Measurements from ENCODE around the gene IL22. TPM values are rescaled to one million over a fixed set of nuclear protein-coding genes. Genes with fewer than 3 reads are reported as not detected.

The IL22 gene
- polyA plus RNA-seq, 1 donor (not counting 4 experiments of a cell fraction or from before 2014, with no cell fraction given): not detected

GRCh38 chr12:68198507-68199086 is 54.8 kb downstream of the IL22 start:
- peaks cover 22% of the 10 kb centered on the region for H3K27me3 ChIP-seq (ENCODE audit: control insufficient read depth, extremely low read depth, insufficient read depth, low read length)
- no peaks in the 10 kb centered on the region for H3K4me1 ChIP-seq (ENCODE audit: control insufficient read depth, extremely low read depth, insufficient read depth, low read length)
- no peak overlapping the region for H2AFZ ChIP-seq (ENCODE audit: control insufficient read depth, low read length)
- dilution Hi-C loops (cut with MboI; ENCODE audit: extremely low pct_ligation_motif_present, low sequenced_read_pairs): no loop called here
- no peak overlapping the region for H3K4me2 ChIP-seq (ENCODE audit: control insufficient read depth, extremely low read depth, insufficient read depth, low read depth, low read length)
- no peak for DNase-seq (ENCODE audit: low read depth, low spot score)
- FAIRE-seq: no peak
- no peak overlapping the region for H3K27ac ChIP-seq (ENCODE audit: control insufficient read depth, insufficient read depth, low read length)
- H3K4me3 ChIP-seq (ENCODE audit: control insufficient read depth in 2 of 3, extremely low read depth in 1 of 3, insufficient read depth in 2 of 3, low read depth in 1 of 3, low read length in 3 of 3): no peak overlapping the region
- no peaks in the 10 kb centered on the region for H4K20me1 ChIP-seq (ENCODE audit: control insufficient read depth, extremely low read depth, insufficient read depth, low read length)
- no peaks in the 10 kb centered on the region for H3K9me1 ChIP-seq (ENCODE audit: control insufficient read depth, extremely low read depth, insufficient read depth, low read length)
- TF ChIP-seq EZH2 (IDR thresholded peaks at IDR 0.05; ENCODE audit: low read length) (no peak), CTCF (optimal IDR thresholded peaks at IDR 0.05 in 1 of 3, IDR thresholded peaks at IDR 0.05 in 1 of 3, conservative IDR thresholded peaks at IDR 0.05 in 1 of 3; ENCODE audit: extremely low read depth in 1 of 3, insufficient read depth in 2 of 3, low read length in 3 of 3) (no peak)
- H3K36me3 ChIP-seq (ENCODE audit: control insufficient read depth in 2 of 2, extremely low read depth in 1 of 2, insufficient read depth in 2 of 2, low read length in 2 of 2): no peaks in the 10 kb centered on the region
- no peaks in the 10 kb centered on the region for H3K79me2 ChIP-seq (ENCODE audit: control insufficient read depth, insufficient read depth, low read length)
- no peaks in the 10 kb centered on the region for H3K9me3 ChIP-seq (ENCODE audit: control insufficient read depth, low read depth, low read length)
- H3K9ac ChIP-seq (ENCODE audit: control insufficient read depth, extremely low read depth, insufficient read depth, low read length): no peak overlapping the region

Other genes starting within 250 kb of the IL22 start
- not detected in 3 replicates for gene IFNG, start 93.9 kb downstream of the IL22 start, polyA plus RNA-seq
- not detected in 3 replicates for gene IL26, start 27.8 kb downstream of the IL22 start, polyA plus RNA-seq
- 2.9 to 7.5 TPM (median 4.6 TPM) in 3 replicates for gene MDM1, start 78.8 kb upstream of the IL22 start, polyA plus RNA-seq

All from keratinocyte (primary cell).